ENCODE measurements around the gene PHYKPL.

DNA sequence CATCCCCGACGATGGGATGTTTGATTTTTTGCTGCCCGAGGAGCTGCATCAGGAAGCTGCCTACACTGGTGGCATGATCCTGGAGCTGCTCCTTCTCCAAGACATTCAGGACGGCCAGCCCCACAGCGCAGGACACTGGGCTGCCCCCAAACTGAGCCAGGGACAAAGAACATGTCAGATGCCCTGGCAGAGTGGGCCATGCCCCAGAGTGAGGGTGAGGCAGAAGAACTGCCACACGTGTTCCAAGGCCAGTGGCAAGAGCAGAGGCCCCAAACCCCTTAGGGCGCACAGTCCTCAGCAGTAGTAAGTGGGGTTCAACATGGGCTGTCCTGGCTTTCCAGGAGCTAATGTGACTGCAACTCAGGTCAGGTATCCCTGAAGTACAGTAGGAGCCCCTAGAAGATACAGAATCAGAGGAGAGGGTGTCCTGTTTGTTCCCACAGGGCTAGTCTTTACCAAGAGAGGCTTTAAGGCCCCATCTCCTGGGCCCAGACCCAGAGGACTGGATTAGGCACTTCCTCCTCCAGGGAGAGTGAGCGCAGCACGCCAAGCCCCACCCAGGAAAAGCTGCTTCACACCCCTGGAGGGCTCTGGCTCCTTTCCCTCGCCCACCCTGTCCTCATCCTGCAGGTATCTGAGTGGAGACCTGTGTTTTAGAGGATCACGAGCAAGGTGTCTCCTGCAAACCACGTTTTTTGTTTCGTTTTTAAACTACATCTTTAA, 17.2 kb downstream of the PHYKPL start:
- TF ChIP-seq, protein P1, sequence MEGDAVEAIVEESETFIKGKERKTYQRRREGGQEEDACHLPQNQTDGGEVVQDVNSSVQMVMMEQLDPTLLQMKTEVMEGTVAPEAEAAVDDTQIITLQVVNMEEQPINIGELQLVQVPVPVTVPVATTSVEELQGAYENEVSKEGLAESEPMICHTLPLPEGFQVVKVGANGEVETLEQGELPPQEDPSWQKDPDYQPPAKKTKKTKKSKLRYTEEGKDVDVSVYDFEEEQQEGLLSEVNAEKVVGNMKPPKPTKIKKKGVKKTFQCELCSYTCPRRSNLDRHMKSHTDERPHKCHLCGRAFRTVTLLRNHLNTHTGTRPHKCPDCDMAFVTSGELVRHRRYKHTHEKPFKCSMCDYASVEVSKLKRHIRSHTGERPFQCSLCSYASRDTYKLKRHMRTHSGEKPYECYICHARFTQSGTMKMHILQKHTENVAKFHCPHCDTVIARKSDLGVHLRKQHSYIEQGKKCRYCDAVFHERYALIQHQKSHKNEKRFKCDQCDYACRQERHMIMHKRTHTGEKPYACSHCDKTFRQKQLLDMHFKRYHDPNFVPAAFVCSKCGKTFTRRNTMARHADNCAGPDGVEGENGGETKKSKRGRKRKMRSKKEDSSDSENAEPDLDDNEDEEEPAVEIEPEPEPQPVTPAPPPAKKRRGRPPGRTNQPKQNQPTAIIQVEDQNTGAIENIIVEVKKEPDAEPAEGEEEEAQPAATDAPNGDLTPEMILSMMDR (IDR thresholded peaks at IDR 0.05; ENCODE audit: low read length): no peak
- TF ChIP-seq EZH2 (IDR thresholded peaks at IDR 0.05; ENCODE audit: borderline replicate concordance, low read length): no peak
